SK-N-MC (cell line): ENCODE measurements around the gene FAM236B.
"Not testable (repeated sequence)": the region's sequence is repeated elsewhere in the genome, so short reads cannot be mapped to it uniquely, and the experiment has no call there.

Source experiments
- DNase-seq: peaks from one replicate; pipeline ENCODE4 v3.0.0-alpha.2; 2011; ENCODE audit warnings: low read depth, low spot score
- H3K27ac ChIP-seq: fragments of 200-600 bp; sonication (generic); 2 replicates; pipeline ENCODE4 v1.5.1; 2016; ENCODE audit warnings: mixed run types
- H3K36me3 ChIP-seq: fragments of 200-600 bp; sonication (generic); 2 replicates; pipeline ENCODE4 v1.6.1; 2017; ENCODE audit warnings: antibody characterized with exemption, low read length, mixed read lengths; ENCODE audit not compliant: insufficient read depth
- H3K4me3 ChIP-seq: fragments of 200-600 bp; sonication (generic); 2 replicates; pipeline ENCODE4 v1.5.1; 2016
- H3K9ac ChIP-seq: fragments of 200-600 bp; sonication (generic); 2 replicates; pipeline ENCODE4 v1.8.0; 2017; ENCODE audit warnings: mixed run types, mixed read lengths; ENCODE audit not compliant: insufficient read length
- H3K9me3 ChIP-seq: fragments of 200-600 bp; sonication (generic); 2 replicates; pipeline ENCODE4 v1.6.1; 2017; ENCODE audit warnings: low read depth, mild to moderate bottlenecking, antibody characterized with exemption, low read length, moderate library complexity, mixed read lengths

The FAM236B gene

DNA sequence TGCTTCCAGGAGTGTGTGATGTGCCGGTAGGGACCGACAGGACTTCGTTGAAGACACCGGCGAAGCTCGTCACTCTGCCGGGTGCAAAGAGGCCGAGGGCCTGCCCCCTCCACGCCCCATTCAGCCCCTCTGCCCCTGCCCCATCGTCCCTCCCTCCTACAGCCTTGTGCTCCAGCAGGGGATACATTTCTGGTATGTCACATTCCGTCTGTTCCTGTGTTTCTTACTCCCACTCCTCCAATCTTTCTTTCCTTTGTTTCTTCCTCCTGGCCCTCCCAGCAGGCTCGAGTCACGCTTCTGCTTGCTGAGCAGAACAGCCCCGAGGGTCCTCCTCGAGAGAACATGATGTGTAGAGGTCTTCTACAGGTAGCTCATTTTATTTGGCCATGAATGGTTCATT is at the start of gene FAM236B:
FAM236B (minus strand) TSS at position 101 of the 400 bp plus-strand sequence; CDS start at position 1, 100 bp downstream.
- H3K27ac ChIP-seq, H3K36me3 ChIP-seq, H3K9ac ChIP-seq, H3K4me3 ChIP-seq, H3K9me3 ChIP-seq, DNase-seq: not testable (repeated sequence)

- not testable (repeated sequence) for H3K9ac ChIP-seq, H3K9me3 ChIP-seq, H3K4me3 ChIP-seq, H3K27ac ChIP-seq, DNase-seq, H3K36me3 ChIP-seq
Observed at GRCh38 chrX:72830701-72831100, 48.2 kb upstream of the FAM236B start.

DNA sequence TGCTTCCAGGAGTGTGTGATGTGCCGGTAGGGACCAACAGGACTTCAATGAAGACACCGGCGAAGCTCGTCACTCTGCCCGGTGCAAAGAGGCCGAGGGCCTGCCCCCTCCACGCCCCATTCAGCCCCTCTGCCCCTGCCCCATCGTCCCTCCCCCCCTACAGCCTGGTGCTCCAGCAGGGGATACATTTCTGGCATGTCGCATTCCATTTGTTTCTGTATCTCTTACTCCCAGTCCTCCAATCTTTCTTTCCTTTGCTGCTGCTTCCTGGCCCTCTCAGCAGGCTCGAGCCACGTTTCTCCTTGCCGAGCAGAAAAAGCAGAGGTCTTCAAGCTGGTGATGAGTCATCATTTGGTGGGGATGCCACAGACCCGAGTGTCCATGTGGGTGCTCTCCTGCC is 25.6 kb upstream of the FAM236B start, which contains the start of gene FAM236D:
FAM236D (minus strand) TSS at position 101 of the 400 bp plus-strand sequence; CDS start at position 1, 100 bp downstream.
- DNase-seq, H3K9ac ChIP-seq, H3K36me3 ChIP-seq, H3K9me3 ChIP-seq, H3K4me3 ChIP-seq, H3K27ac ChIP-seq: not testable (repeated sequence)

- not testable (repeated sequence) for H3K36me3 ChIP-seq, H3K9ac ChIP-seq, H3K4me3 ChIP-seq, DNase-seq, H3K27ac ChIP-seq, H3K9me3 ChIP-seq
Observed at GRCh38 chrX:72790390-72790789, 7.9 kb upstream of the FAM236B start.

GRCh38 chrX:72788142-72788541 is 5.7 kb upstream of the FAM236B start:
- H3K9me3 ChIP-seq, H3K9ac ChIP-seq, H3K4me3 ChIP-seq, DNase-seq, H3K27ac ChIP-seq, H3K36me3 ChIP-seq: not testable (repeated sequence)

GRCh38 chrX:72783964-72784363 is 1.5 kb upstream of the FAM236B start:
- H3K27ac ChIP-seq, H3K36me3 ChIP-seq, H3K4me3 ChIP-seq, H3K9ac ChIP-seq, DNase-seq, H3K9me3 ChIP-seq: not testable (repeated sequence)

DNA sequence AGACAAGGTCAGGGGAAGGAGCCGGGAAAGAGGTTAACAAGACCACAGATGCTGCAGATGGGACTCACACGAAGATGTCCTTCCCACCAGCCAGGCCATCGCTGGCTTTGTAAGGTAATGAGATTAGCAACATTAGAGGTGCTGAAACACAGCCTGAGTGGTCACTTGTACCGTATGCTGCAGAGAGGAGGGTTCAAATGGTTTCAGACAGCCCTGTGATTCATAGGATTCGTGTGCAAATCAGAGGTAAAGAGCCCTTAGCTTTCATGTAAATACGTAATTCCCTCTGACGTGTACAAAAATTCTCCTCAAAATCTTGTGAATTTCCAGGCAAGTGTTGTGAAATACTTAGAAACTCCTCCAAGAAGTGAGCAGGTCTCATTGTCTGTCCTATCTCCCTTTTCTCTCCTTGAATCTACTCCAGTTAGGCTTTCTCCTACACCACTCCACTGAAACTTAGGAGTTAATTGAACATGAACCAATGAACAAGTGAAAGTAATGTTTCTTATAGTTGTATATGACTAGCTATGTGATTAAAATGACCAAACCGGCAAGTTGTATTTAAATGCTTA is 991 bp upstream of the FAM236B start:
- H3K27ac ChIP-seq, H3K4me3 ChIP-seq, H3K9ac ChIP-seq, DNase-seq, H3K36me3 ChIP-seq, H3K9me3 ChIP-seq: not testable (repeated sequence)

DNA sequence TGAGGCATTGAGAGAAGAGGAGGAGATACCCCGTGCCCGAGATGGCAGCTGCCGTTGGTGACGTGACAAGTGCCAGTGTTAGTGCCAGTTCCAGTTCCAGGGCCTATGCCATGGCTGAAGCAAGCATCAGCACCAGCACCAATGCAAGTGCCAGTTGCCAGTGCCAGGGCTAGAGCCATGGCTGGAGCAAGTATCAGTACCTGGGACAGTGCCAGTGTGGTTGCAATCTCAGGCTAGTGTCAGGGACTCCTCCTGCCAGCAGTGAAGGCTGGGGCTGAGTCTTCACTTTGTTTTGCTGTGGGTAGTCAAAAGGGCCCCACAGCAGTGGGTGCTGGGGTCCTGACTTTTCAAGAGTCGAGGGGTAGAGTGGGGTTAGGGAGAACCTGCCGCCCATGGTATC is 4.3 kb downstream of the FAM236B start:
- H3K36me3 ChIP-seq, DNase-seq, H3K27ac ChIP-seq, H3K9ac ChIP-seq, H3K9me3 ChIP-seq, H3K4me3 ChIP-seq: not testable (repeated sequence)

GRCh38 chrX:72777467-72777790 is 5.0 kb downstream of the FAM236B start:
- not testable (repeated sequence) for H3K9ac ChIP-seq, H3K9me3 ChIP-seq, H3K4me3 ChIP-seq, DNase-seq, H3K36me3 ChIP-seq, H3K27ac ChIP-seq

DNA sequence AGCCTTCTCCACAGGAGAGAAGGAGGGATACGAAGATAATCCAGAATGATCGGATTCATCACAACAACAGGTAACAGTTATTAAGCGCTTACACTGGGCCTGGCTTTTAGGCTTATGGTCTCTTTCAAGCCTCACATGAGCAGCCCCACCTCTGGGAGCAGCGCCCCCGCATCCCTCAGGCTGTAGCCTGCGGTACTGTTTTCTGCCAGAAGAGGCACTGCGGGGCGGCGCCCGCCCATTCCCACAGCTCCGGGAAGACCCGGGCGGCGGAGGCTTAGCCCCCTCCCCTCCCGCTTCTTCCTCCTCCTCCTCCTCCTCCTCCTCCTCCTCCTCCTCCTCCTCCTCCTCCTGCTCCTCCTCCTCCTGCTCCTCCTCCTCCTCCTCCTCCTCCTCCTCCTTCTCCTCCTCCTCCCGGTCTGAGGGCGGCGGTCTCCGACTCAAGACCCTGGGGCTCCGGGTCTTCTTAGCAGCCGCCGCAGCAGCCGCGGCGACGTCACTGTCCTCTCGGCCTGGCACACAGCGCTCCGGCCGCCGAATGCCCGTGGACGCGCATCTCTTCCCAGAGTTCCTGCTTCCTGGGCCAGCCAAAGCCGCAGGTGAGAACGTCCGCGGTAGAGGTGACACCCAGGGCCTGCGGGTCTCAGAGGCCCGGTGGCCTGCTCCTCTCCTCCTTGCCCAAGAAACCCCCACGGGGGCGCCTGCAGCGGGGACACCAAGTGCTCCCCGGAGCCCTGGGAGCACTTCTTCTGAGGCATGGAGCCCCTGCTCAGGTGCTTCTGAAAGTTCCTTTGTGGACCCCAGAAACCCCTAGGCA is 5.6 kb downstream of the FAM236B start, which contains the start of gene DMRTC1B:
DMRTC1B (plus strand) TSS at position 238 of the 814 bp plus-strand sequence. CDS start 68,246 bp downstream, outside the sequence.
- not testable (repeated sequence) for H3K27ac ChIP-seq, H3K9me3 ChIP-seq, H3K9ac ChIP-seq, DNase-seq, H3K4me3 ChIP-seq, H3K36me3 ChIP-seq

- not testable (repeated sequence) for H3K36me3 ChIP-seq, H3K4me3 ChIP-seq, H3K27ac ChIP-seq, DNase-seq, H3K9ac ChIP-seq, H3K9me3 ChIP-seq
Observed at GRCh38 chrX:72760454-72760853, 22.0 kb downstream of the FAM236B start.

DNA sequence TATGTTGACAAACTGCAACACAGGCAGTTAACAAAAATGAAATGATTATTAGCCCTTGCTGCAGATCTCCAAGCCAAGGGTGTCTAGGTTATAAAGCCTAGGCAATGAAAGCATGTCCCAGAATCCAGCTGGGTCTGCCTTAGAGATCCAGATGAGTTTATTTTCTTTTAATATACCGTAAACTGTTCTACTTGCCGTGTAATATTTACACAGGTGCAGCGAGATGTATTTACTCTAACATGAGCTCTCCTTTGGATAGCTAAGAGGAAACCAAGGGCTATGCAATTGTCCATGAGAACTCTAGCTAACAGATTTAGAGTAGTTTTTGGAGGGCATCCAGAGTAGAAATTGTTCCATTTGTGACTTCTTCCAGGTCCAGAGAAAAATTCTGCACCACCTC is 33.9 kb downstream of the FAM236B start:
- not testable (repeated sequence) for DNase-seq, H3K27ac ChIP-seq

GRCh38 chrX:72745546-72745945 is 36.9 kb downstream of the FAM236B start:
- not testable (repeated sequence) for H3K4me3 ChIP-seq, H3K27ac ChIP-seq, H3K9me3 ChIP-seq, H3K36me3 ChIP-seq, DNase-seq, H3K9ac ChIP-seq

More for the DNA sequence above, 33.9 kb downstream of the FAM236B start:
- not testable (repeated sequence) for H3K36me3 ChIP-seq, H3K9me3 ChIP-seq, H3K4me3 ChIP-seq, H3K9ac ChIP-seq
